Measurements from ENCODE around the gene CA9. TPM values are rescaled to one million over a fixed set of nuclear protein-coding genes. Genes with fewer than 3 reads are reported as not detected.

The CA9 gene
- total and polyA plus RNA-seq, 9 of the 15 experiments (the other 6 are each of a cell fraction or from before 2014, with no cell fraction given) = 0.15 to 10.6 (median 0.60) TPM; not detected in 4

GRCh38 chr9:35658137-35658967, 15.4 kb upstream of the CA9 start, which contains the start of gene CCDC107 (continued):
- 0 out of 2 replicates have a peak, but pooled peaks have one; percentile 21 for TF ChIP-seq SMARCA4 (IDR thresholded peaks at IDR 0.05)
- TF ChIP-seq THRAP3 (IDR thresholded peaks at IDR 0.05; ENCODE audit: borderline replicate concordance) = no peak
- TF ChIP-seq RFX1 (IDR thresholded peaks at IDR 0.05) = no peak
- TF ChIP-seq ZNF75A (CRISPR knock-in tag; IDR thresholded peaks at IDR 0.05) = no peak
- peak; percentile 40; the same call in 1 of the 2 replicates for TF ChIP-seq POLR2AphosphoS2 (IDR thresholded peaks at IDR 0.05; ENCODE audit: low read length)
- TF ChIP-seq ZFX (CRISPR knock-in tag; IDR thresholded peaks at IDR 0.05) = peak; percentile 82
- no peak for TF ChIP-seq TCF15 (CRISPR knock-in tag; IDR thresholded peaks at IDR 0.05)
- TF ChIP-seq MAZ (CRISPR knock-in tag; conservative IDR thresholded peaks at IDR 0.05 in 1 of 2, IDR thresholded peaks at IDR 0.05 in 1 of 2) = peak; percentile 29 to 67; a peak in 2 of 4 replicates
- 0 out of 2 replicates have a peak, but pooled peaks have one; percentile 37 for TF ChIP-seq AFF4 (CRISPR knock-in tag; IDR thresholded peaks at IDR 0.05)
- peak; percentile 24; the same call in 1 of the 2 replicates for TF ChIP-seq ARID4B (CRISPR knock-in tag; IDR thresholded peaks at IDR 0.05)
- no peak; the same call in 1 of the 2 replicates for TF ChIP-seq GABPB1 (CRISPR knock-in tag; IDR thresholded peaks at IDR 0.05)
- TF ChIP-seq ZFPM2 (CRISPR knock-in tag; IDR thresholded peaks at IDR 0.05) = no peak

Data from K562 (cell line).